ENCODE measurements around the gene BRINP3. TPM values are rescaled to one million over a fixed set of nuclear protein-coding genes. Genes with fewer than 3 reads are reported as not detected.

The BRINP3 gene
- total RNA-seq, 2 experiments from 2014 or later, result not detected

GRCh38 chr1:190196020-190196419 lies 281.6 kb downstream of the BRINP3 start:
- intact Hi-C loops (cut with micrococcal nuclease), result no loop called here
- Mint-ChIP-seq H3K4me1 (ENCODE audit: low read depth) (no peaks in the 10 kb centered on the region), H3K4me3 (no peak overlapping the region), H3K9me3 (peaks cover 12% of the 10 kb centered on the region), H3K27me3 (no peaks in the 10 kb centered on the region), H3K27ac (no peak overlapping the region), H3K36me3 (no peaks in the 10 kb centered on the region)
- POLR2A ChIA-PET, result no interaction called here
- CTCF ChIA-PET, result no interaction called here
- no peak for DNase-seq

- POLR2A ChIA-PET, result no interaction called here
- H3K9me3 Mint-ChIP-seq, result peaks cover 2% of the 10 kb centered on the region
- no peak for DNase-seq
- H3K4me1 Mint-ChIP-seq (ENCODE audit: low read depth), result no peaks in the 10 kb centered on the region
- H3K27ac Mint-ChIP-seq, result no peak overlapping the region
- intact Hi-C loops (cut with micrococcal nuclease), result no loop called here
- no peak overlapping the region for H3K4me3 Mint-ChIP-seq
- H3K36me3 Mint-ChIP-seq, result no peaks in the 10 kb centered on the region
- CTCF ChIA-PET, result no interaction called here
- H3K27me3 Mint-ChIP-seq, result no peaks in the 10 kb centered on the region
These were observed 284.1 kb downstream of the BRINP3 start for GRCh38 chr1:190193508-190194115.

- CTCF ChIA-PET, result no interaction called here
- DNase-seq, result no peak
- H3K27ac Mint-ChIP-seq, result no peak overlapping the region
- intact Hi-C loops (cut with micrococcal nuclease), result no loop called here
- H3K9me3 Mint-ChIP-seq, result peaks cover 2% of the 10 kb centered on the region
- no peak overlapping the region for H3K4me3 Mint-ChIP-seq
- H3K4me1 Mint-ChIP-seq (ENCODE audit: low read depth), result no peaks in the 10 kb centered on the region
- no peaks in the 10 kb centered on the region for H3K36me3 Mint-ChIP-seq
- POLR2A ChIA-PET, result no interaction called here
- no peaks in the 10 kb centered on the region for H3K27me3 Mint-ChIP-seq
These were observed 285.0 kb downstream of the BRINP3 start for GRCh38 chr1:190192627-190193026.

- H3K27me3 Mint-ChIP-seq, result no peaks in the 10 kb centered on the region
- ChIA-PET POLR2A (no interaction called here), CTCF (no interaction called here)
- no peak overlapping the region for H3K4me3 Mint-ChIP-seq
- H3K4me1 Mint-ChIP-seq (ENCODE audit: low read depth), result no peaks in the 10 kb centered on the region
- H3K9me3 Mint-ChIP-seq, result peaks cover 9% of the 10 kb centered on the region
- DNase-seq, result no peak
- no peak overlapping the region for H3K27ac Mint-ChIP-seq
- H3K36me3 Mint-ChIP-seq, result no peaks in the 10 kb centered on the region
- intact Hi-C loops (cut with micrococcal nuclease), result no loop called here
These were observed 294.1 kb downstream of the BRINP3 start for GRCh38 chr1:190183588-190183987.

- Mint-ChIP-seq H3K4me3 (no peak overlapping the region), H3K27ac (no peak overlapping the region), H3K36me3 (no peaks in the 10 kb centered on the region), H3K9me3 (peaks cover 11% of the 10 kb centered on the region), H3K4me1 (ENCODE audit: low read depth) (no peaks in the 10 kb centered on the region), H3K27me3 (no peaks in the 10 kb centered on the region)
- intact Hi-C loops (cut with micrococcal nuclease), result no loop called here
- POLR2A ChIA-PET, result no interaction called here
- DNase-seq, result no peak
- CTCF ChIA-PET, result no interaction called here
These were observed 297.8 kb downstream of the BRINP3 start for GRCh38 chr1:190179817-190180216.

- Mint-ChIP-seq H3K9me3 (peaks cover 11% of the 10 kb centered on the region), H3K27ac (no peak overlapping the region), H3K4me3 (no peak overlapping the region), H3K36me3 (no peaks in the 10 kb centered on the region), H3K4me1 (ENCODE audit: low read depth) (no peaks in the 10 kb centered on the region), H3K27me3 (no peaks in the 10 kb centered on the region)
- no peak for DNase-seq
- intact Hi-C loops (cut with micrococcal nuclease), result no loop called here
- POLR2A ChIA-PET, result no interaction called here
- CTCF ChIA-PET, result no interaction called here
These were observed 298.8 kb downstream of the BRINP3 start for GRCh38 chr1:190178827-190179226.

- DNase-seq, result no peak
- Mint-ChIP-seq H3K9me3 (peaks cover 5% of the 10 kb centered on the region), H3K4me3 (no peak overlapping the region), H3K27ac (no peak overlapping the region), H3K4me1 (ENCODE audit: low read depth) (no peaks in the 10 kb centered on the region), H3K36me3 (no peaks in the 10 kb centered on the region), H3K27me3 (no peaks in the 10 kb centered on the region)
- POLR2A ChIA-PET, result no interaction called here
- CTCF ChIA-PET, result no interaction called here
- intact Hi-C loops (cut with micrococcal nuclease), result no loop called here
These were observed 300.1 kb downstream of the BRINP3 start for GRCh38 chr1:190177555-190177954.

- Mint-ChIP-seq H3K4me3 (no peak overlapping the region), H3K9me3 (peaks cover 5% of the 10 kb centered on the region), H3K27ac (no peak overlapping the region), H3K36me3 (no peaks in the 10 kb centered on the region), H3K27me3 (no peaks in the 10 kb centered on the region), H3K4me1 (ENCODE audit: low read depth) (no peaks in the 10 kb centered on the region)
- CTCF ChIA-PET, result no interaction called here
- POLR2A ChIA-PET, result no interaction called here
- intact Hi-C loops (cut with micrococcal nuclease), result no loop called here
- DNase-seq, result no peak
These were observed 300.9 kb downstream of the BRINP3 start for GRCh38 chr1:190176776-190177175.

GRCh38 chr1:190175320-190175719 lies 302.3 kb downstream of the BRINP3 start:
- Mint-ChIP-seq H3K27ac (no peak overlapping the region), H3K27me3 (no peaks in the 10 kb centered on the region), H3K9me3 (peaks cover 7% of the 10 kb centered on the region), H3K36me3 (no peaks in the 10 kb centered on the region), H3K4me3 (no peak overlapping the region), H3K4me1 (ENCODE audit: low read depth) (no peaks in the 10 kb centered on the region)
- ChIA-PET POLR2A (no interaction called here), CTCF (no interaction called here)
- intact Hi-C loops (cut with micrococcal nuclease), result no loop called here
- no peak for DNase-seq

GRCh38 chr1:190172651-190173430 lies 304.8 kb downstream of the BRINP3 start:
- Mint-ChIP-seq H3K4me3 (no peak overlapping the region), H3K9me3 (peaks cover 4% of the 10 kb centered on the region), H3K27me3 (no peaks in the 10 kb centered on the region), H3K36me3 (no peaks in the 10 kb centered on the region), H3K4me1 (ENCODE audit: low read depth) (no peaks in the 10 kb centered on the region), H3K27ac (no peak overlapping the region)
- ChIA-PET POLR2A (no interaction called here), CTCF (no interaction called here)
- intact Hi-C loops (cut with micrococcal nuclease), result no loop called here
- no peak for DNase-seq

- Mint-ChIP-seq H3K36me3 (no peaks in the 10 kb centered on the region), H3K9me3 (peaks cover 7% of the 10 kb centered on the region), H3K27me3 (no peaks in the 10 kb centered on the region), H3K4me1 (ENCODE audit: low read depth) (no peaks in the 10 kb centered on the region), H3K4me3 (no peak overlapping the region), H3K27ac (no peak overlapping the region)
- ChIA-PET POLR2A (no interaction called here), CTCF (no interaction called here)
- intact Hi-C loops (cut with micrococcal nuclease), result no loop called here
- DNase-seq, result no peak
These were observed 307.3 kb downstream of the BRINP3 start for GRCh38 chr1:190170321-190170720.

GRCh38 chr1:190169311-190170067 lies 308.2 kb downstream of the BRINP3 start:
- Mint-ChIP-seq H3K27ac (no peak overlapping the region), H3K27me3 (no peaks in the 10 kb centered on the region), H3K9me3 (peaks cover 7% of the 10 kb centered on the region), H3K4me3 (no peak overlapping the region), H3K4me1 (ENCODE audit: low read depth) (no peaks in the 10 kb centered on the region), H3K36me3 (no peaks in the 10 kb centered on the region)
- POLR2A ChIA-PET, result no interaction called here
- CTCF ChIA-PET, result no interaction called here
- intact Hi-C loops (cut with micrococcal nuclease), result no loop called here
- DNase-seq, result no peak

- H3K9me3 Mint-ChIP-seq, result peaks cover 7% of the 10 kb centered on the region
- no peaks in the 10 kb centered on the region for H3K36me3 Mint-ChIP-seq
- H3K4me1 Mint-ChIP-seq (ENCODE audit: low read depth), result no peaks in the 10 kb centered on the region
- ChIA-PET POLR2A (no interaction called here), CTCF (no interaction called here)
- no peaks in the 10 kb centered on the region for H3K27me3 Mint-ChIP-seq
- no peak overlapping the region for H3K4me3 Mint-ChIP-seq
- intact Hi-C loops (cut with micrococcal nuclease), result no loop called here
- no peak for DNase-seq
- H3K27ac Mint-ChIP-seq, result no peak overlapping the region
These were observed 308.8 kb downstream of the BRINP3 start for GRCh38 chr1:190168893-190169280.
